HPDE6-E6E7 (cell line): Measurements from ENCODE around the gene TBCB.
"Not testable (repeated sequence)": the region's sequence is repeated elsewhere in the genome, so short reads cannot be mapped to it uniquely, and the experiment has no call there.

ENCODE experiments used
- DNase-seq: peaks from one replicate; pipeline ENCODE4 v3.0.0; 2011; ENCODE audit warnings: missing footprints; ENCODE audit errors: extremely low spot score

The TBCB gene

GRCh38 chr19:36173846-36174245 lies 58.6 kb downstream of the TBCB start:
- not testable (repeated sequence) for DNase-seq
